Germinal center (tissue), 1 donor: Measurements from ENCODE around the gene NPAS3.

Experiments used
- DNase-seq: peaks from one replicate; pipeline ENCODE4 v3.0.0; 2012; ENCODE audit warnings: mixed read lengths, low spot score

The NPAS3 gene

GRCh38 chr14:32938719-32939253, at the start of gene NPAS3:
NPAS3 (plus strand) TSS chr14:32938879.
- no peak for DNase-seq

- DNase-seq, result no peak
Measured at GRCh38 chr14:32896979-32897697, 41.5 kb upstream of the NPAS3 start.

- DNase-seq, result no peak
Measured at GRCh38 chr14:32897698-32898064, 41.0 kb upstream of the NPAS3 start.

GRCh38 chr14:32898876-32899275, 39.8 kb upstream of the NPAS3 start:
- no peak for DNase-seq

- DNase-seq, result no peak
Measured at GRCh38 chr14:32900547-32900946, 38.1 kb upstream of the NPAS3 start.

GRCh38 chr14:32905013-32905412, 33.7 kb upstream of the NPAS3 start:
- no peak for DNase-seq

- no peak for DNase-seq
Measured at GRCh38 chr14:32906672-32907071, 32.0 kb upstream of the NPAS3 start.

GRCh38 chr14:32908196-32909084, 30.2 kb upstream of the NPAS3 start:
- DNase-seq, result no peak

- no peak for DNase-seq
Measured at GRCh38 chr14:32913725-32914124, 25.0 kb upstream of the NPAS3 start.

- no peak for DNase-seq
Measured at GRCh38 chr14:32914391-32914790, 24.3 kb upstream of the NPAS3 start.

- no peak for DNase-seq
Measured at GRCh38 chr14:32920696-32921276, 17.9 kb upstream of the NPAS3 start.

- no peak for DNase-seq
Measured at GRCh38 chr14:32925439-32925838, 13.2 kb upstream of the NPAS3 start.

- DNase-seq, result no peak
Measured at GRCh38 chr14:32932302-32932913, 6.3 kb upstream of the NPAS3 start.

GRCh38 chr14:32932914-32933628, 5.6 kb upstream of the NPAS3 start:
- no peak for DNase-seq

GRCh38 chr14:32933629-32934072, 5.0 kb upstream of the NPAS3 start:
- no peak for DNase-seq

GRCh38 chr14:32934073-32934880, 4.4 kb upstream of the NPAS3 start:
- DNase-seq, result no peak

GRCh38 chr14:32934881-32935633, 3.6 kb upstream of the NPAS3 start:
- no peak for DNase-seq

GRCh38 chr14:32939254-32940065, 781 bp downstream of the NPAS3 start:
- DNase-seq, result no peak

GRCh38 chr14:32940066-32940651, 1.5 kb downstream of the NPAS3 start:
- DNase-seq, result no peak
